ENCODE data around the gene CPLANE2. TPM values are rescaled to one million over a fixed set of nuclear protein-coding genes. Genes with fewer than 3 reads are reported as not detected.

Gene CPLANE2
- total RNA-seq, 1 experiment from 2014 or later = 6.3 TPM

- Histone ChIP-seq H2BK12ac (ENCODE audit: insufficient read length, low read depth, low read length) (no peak overlapping the region), H3K27ac (ENCODE audit: insufficient read length, low read depth, low read length) (no peak overlapping the region), H2BK5ac (ENCODE audit: insufficient read length, low read length) (no peak overlapping the region), H3K23ac (ENCODE audit: insufficient read length, low read depth, low read length) (no peak overlapping the region), H3K79me1 (ENCODE audit: insufficient read depth, low read depth, low read length, poor library complexity, severe bottlenecking) (no peaks in the 10 kb centered on the region), H2BK15ac (ENCODE audit: low read depth, low read length) (no peak overlapping the region), H3K27me3 (ENCODE audit: insufficient read depth, low read length) (no peaks in the 10 kb centered on the region), H3K79me2 (ENCODE audit: insufficient read depth, low read length) (no peaks in the 10 kb centered on the region), H2BK120ac (ENCODE audit: low read depth, low read length, poor library complexity, severe bottlenecking) (no peak overlapping the region), H3T11ph (ENCODE audit: low read length) (no peak overlapping the region), H3K4ac (ENCODE audit: low read depth, low read length) (no peak overlapping the region), H4K5ac (ENCODE audit: insufficient read length, low read depth, low read length) (no peak overlapping the region), H2BK20ac (ENCODE audit: low read depth, low read length, poor library complexity, severe bottlenecking) (no peak overlapping the region), H4K20me1 (ENCODE audit: control insufficient read depth, insufficient read depth, insufficient read length) (no peaks in the 10 kb centered on the region), H2AFZ (ENCODE audit: low read length) (no peak overlapping the region), H3K4me2 (ENCODE audit: insufficient read depth, insufficient read length, low read length) (no peak overlapping the region), H3K9ac (ENCODE audit: extremely low read depth, insufficient read length, low read length) (no peak overlapping the region), H3K14ac (ENCODE audit: insufficient read depth, low read length) (no peak overlapping the region), H3K56ac (ENCODE audit: insufficient read length, low read depth, low read length) (no peak overlapping the region), H3K23me2 (ENCODE audit: insufficient read length, low read depth, low read length, poor library complexity, severe bottlenecking) (no peaks in the 10 kb centered on the region), H3K18ac (ENCODE audit: insufficient read length, low read depth, low read length) (no peak overlapping the region), H2AK5ac (ENCODE audit: insufficient read length, low read length) (no peak overlapping the region), H4K8ac (replicated peaks; ENCODE audit: insufficient read length, low read depth, low read length) (no peak overlapping the region), H3K9me3 (ENCODE audit: control insufficient read depth, low read depth, low read length) (no peaks in the 10 kb centered on the region), H4K91ac (ENCODE audit: insufficient read length, low read depth, low read length) (no peak overlapping the region), H3K4me1 (ENCODE audit: insufficient read depth, low read length) (no peaks in the 10 kb centered on the region)
- no peaks in the 10 kb centered on the region for H3K9me3 Mint-ChIP-seq
- no peak overlapping the region; a peak in 1 of 7 replicates for H3K27ac Mint-ChIP-seq
- TF ChIP-seq, protein P1, sequence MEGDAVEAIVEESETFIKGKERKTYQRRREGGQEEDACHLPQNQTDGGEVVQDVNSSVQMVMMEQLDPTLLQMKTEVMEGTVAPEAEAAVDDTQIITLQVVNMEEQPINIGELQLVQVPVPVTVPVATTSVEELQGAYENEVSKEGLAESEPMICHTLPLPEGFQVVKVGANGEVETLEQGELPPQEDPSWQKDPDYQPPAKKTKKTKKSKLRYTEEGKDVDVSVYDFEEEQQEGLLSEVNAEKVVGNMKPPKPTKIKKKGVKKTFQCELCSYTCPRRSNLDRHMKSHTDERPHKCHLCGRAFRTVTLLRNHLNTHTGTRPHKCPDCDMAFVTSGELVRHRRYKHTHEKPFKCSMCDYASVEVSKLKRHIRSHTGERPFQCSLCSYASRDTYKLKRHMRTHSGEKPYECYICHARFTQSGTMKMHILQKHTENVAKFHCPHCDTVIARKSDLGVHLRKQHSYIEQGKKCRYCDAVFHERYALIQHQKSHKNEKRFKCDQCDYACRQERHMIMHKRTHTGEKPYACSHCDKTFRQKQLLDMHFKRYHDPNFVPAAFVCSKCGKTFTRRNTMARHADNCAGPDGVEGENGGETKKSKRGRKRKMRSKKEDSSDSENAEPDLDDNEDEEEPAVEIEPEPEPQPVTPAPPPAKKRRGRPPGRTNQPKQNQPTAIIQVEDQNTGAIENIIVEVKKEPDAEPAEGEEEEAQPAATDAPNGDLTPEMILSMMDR (conservative IDR thresholded peaks at IDR 0.05) = peak; percentile 98
- H3K27me3 Mint-ChIP-seq (ENCODE audit: low read depth) = peaks cover 12% of the 10 kb centered on the region
- peak; percentile 82 for DNase-seq
- H3K36me3 Mint-ChIP-seq (ENCODE audit: insufficient read depth in 1 of 3, low read depth in 3 of 3) = no peaks in the 10 kb centered on the region
- WGBS (ENCODE audit: extremely low coverage, insufficient read length, low lambda C conversion rate) = no CpG with 5 or more reads among the region's 15 CpGs
- peaks cover 0 to 5% of the 10 kb centered on the region in 2 experiments; a peak in 2 of 4 replicates for H3K4me1 Mint-ChIP-seq
- no peak overlapping the region for H3K4me3 Mint-ChIP-seq
Observed at GRCh38 chr1:16187748-16188401, 49.1 kb downstream of the CPLANE2 start.

All from H9 (cell line).